HT1080 (cell line): ENCODE data around the gene TCEANC2. TPM values are rescaled to one million over a fixed set of nuclear protein-coding genes. Genes with fewer than 3 reads are reported as not detected.

Experiments used
- DNase-seq: peaks from one replicate; pipeline ENCODE4 v3.0.0-alpha.2; 2015; ENCODE audit warnings: low read depth
- total RNA-seq: library from RNA; depleted of rRNA; stranded (reverse); fragments of >200 nt; shearing (Covaris generic); gene quantifications from 2 replicates; pipeline ENCODE4 v1.2.3, GENCODE V29; 2014

The TCEANC2 gene
- total RNA-seq, 1 experiment from 2014 or later, result 6.1 TPM

- no peak for DNase-seq
Observed at GRCh38 chr1:54112705-54113368, 59.4 kb downstream of the TCEANC2 start.

GRCh38 chr1:54114001-54114400, 60.6 kb downstream of the TCEANC2 start:
- no peak for DNase-seq

GRCh38 chr1:54114955-54115354, 61.5 kb downstream of the TCEANC2 start:
- DNase-seq, result no peak

GRCh38 chr1:54115520-54115919, 62.1 kb downstream of the TCEANC2 start:
- DNase-seq, result no peak

- DNase-seq, result peak; percentile 81
Observed at GRCh38 chr1:54117815-54118563, 64.6 kb downstream of the TCEANC2 start.

- peak; percentile 92 for DNase-seq
Observed at GRCh38 chr1:54118704-54119103, 65.3 kb downstream of the TCEANC2 start.

GRCh38 chr1:54120018-54120697, 66.8 kb downstream of the TCEANC2 start:
- no peak for DNase-seq

GRCh38 chr1:54120698-54121481, 67.5 kb downstream of the TCEANC2 start:
- no peak for DNase-seq

- peak; percentile 75 for DNase-seq
Observed at GRCh38 chr1:54121482-54122134, 68.2 kb downstream of the TCEANC2 start.

- DNase-seq, result no peak
Observed at GRCh38 chr1:54122135-54122751, 68.8 kb downstream of the TCEANC2 start.

GRCh38 chr1:54122992-54123391, 69.6 kb downstream of the TCEANC2 start:
- DNase-seq, result no peak

GRCh38 chr1:54124472-54124871, 71.1 kb downstream of the TCEANC2 start:
- DNase-seq, result no peak

GRCh38 chr1:54124906-54125305, 71.5 kb downstream of the TCEANC2 start:
- no peak for DNase-seq

- no peak for DNase-seq
Observed at GRCh38 chr1:54125386-54126070, 72.1 kb downstream of the TCEANC2 start.

- DNase-seq, result no peak
Observed at GRCh38 chr1:54126271-54126815, 72.9 kb downstream of the TCEANC2 start.

GRCh38 chr1:54127594-54128300, 74.3 kb downstream of the TCEANC2 start:
- DNase-seq, result no peak

- no peak for DNase-seq
Observed at GRCh38 chr1:54129858-54130257, 76.5 kb downstream of the TCEANC2 start.

- DNase-seq, result no peak
Observed at GRCh38 chr1:54131419-54131818, 78.0 kb downstream of the TCEANC2 start.

GRCh38 chr1:54132495-54132894, 79.1 kb downstream of the TCEANC2 start:
- no peak for DNase-seq
